ENCODE data around the gene KCNT2. TPM values are rescaled to one million over a fixed set of nuclear protein-coding genes. Genes with fewer than 3 reads are reported as not detected.

Gene KCNT2
- total and polyA plus RNA-seq, 2 of the 8 experiments (the other 6 are each of a cell fraction or from before 2014, with no cell fraction given), result 2.3 to 10.2 TPM

DNA sequence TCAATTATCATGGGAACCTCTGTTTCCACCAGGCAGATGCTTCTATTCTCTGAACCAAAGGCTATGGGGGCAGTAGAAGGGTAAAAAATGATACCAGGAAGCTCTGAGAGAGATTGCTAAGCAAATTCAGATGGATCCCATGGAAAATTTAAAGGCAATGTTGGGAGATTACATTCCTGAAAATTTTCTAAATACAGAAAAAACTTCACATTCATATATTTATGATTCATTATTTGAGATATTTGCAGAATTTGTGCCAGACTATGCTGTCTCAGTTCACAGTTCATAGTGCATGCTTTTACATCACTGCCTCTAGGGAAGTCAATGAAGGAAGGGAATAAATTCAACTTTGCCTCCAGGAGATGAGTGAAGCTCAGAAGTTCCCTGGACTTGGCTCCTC lies 57.5 kb downstream of the KCNT2 start:
- Histone ChIP-seq H3K18ac (ENCODE audit: extremely low read depth, low read length) (no peak overlapping the region), H3K23ac (ENCODE audit: insufficient read length) (no peak overlapping the region), H3K4me1 (replicated peaks in 1 of 4; ENCODE audit: control insufficient read depth in 3 of 4, insufficient read depth in 4 of 4, low read length in 3 of 4) (no peaks in the 10 kb centered on the region), H2BK20ac (ENCODE audit: low read length) (no peak overlapping the region), H3K4me2 (ENCODE audit: insufficient read depth in 1 of 2, low read depth in 2 of 2, low read length in 2 of 2) (no peak overlapping the region), H2AK5ac (ENCODE audit: low read depth, low read length) (no peak overlapping the region), H3K9me3 (ENCODE audit: insufficient read depth in 2 of 2, low read depth in 1 of 2, low read length in 1 of 2) (no peaks in the 10 kb centered on the region), H2AFZ (ENCODE audit: low read length) (no peak overlapping the region), H2BK5ac (ENCODE audit: low read depth, low read length) (no peak overlapping the region), H3K4me3 (ENCODE audit: extremely low read depth in 1 of 4, insufficient read depth in 2 of 4, low read depth in 3 of 4, low read length in 4 of 4) (no peak overlapping the region), H4K20me1 (replicated peaks in 1 of 2; ENCODE audit: control insufficient read depth in 1 of 2, insufficient read depth in 2 of 2, low read length in 2 of 2) (no peaks in the 10 kb centered on the region), H3K36me3 (ENCODE audit: control insufficient read depth in 2 of 4, insufficient read depth in 4 of 4, low read length in 3 of 4) (no peaks in the 10 kb centered on the region), H3K14ac (ENCODE audit: insufficient read length) (no peak overlapping the region), H3K27ac (ENCODE audit: low read depth, low read length) (no peak overlapping the region), H3K4ac (replicated peaks; ENCODE audit: insufficient read length, low read depth, low read length) (no peak overlapping the region), H3K56ac (replicated peaks; ENCODE audit: insufficient read length, low read depth, low read length) (no peak overlapping the region), H4K8ac (ENCODE audit: extremely low read depth, insufficient read depth, low read length) (no peak overlapping the region), H3K23me2 (ENCODE audit: low read depth, low read length) (no peaks in the 10 kb centered on the region), H3K79me1 (ENCODE audit: low read depth, low read length) (no peaks in the 10 kb centered on the region), H3K27me3 (replicated peaks in 1 of 4; ENCODE audit: control insufficient read depth in 3 of 4, extremely low read depth in 1 of 4, insufficient read depth in 3 of 4, low read length in 3 of 4) (no peaks in the 10 kb centered on the region), H3K79me2 (ENCODE audit: control insufficient read depth in 1 of 2, insufficient read depth in 2 of 2, low read length in 2 of 2) (peaks cover 0 to 78% of the 10 kb centered on the region in 2 experiments; a peak in 2 of 4 replicates), H4K5ac (ENCODE audit: insufficient read length, low read depth, low read length) (no peak overlapping the region), H2BK120ac (replicated peaks; ENCODE audit: low read depth, low read length) (no peak overlapping the region), H2BK12ac (ENCODE audit: low read depth, low read length) (no peak overlapping the region), H2BK15ac (ENCODE audit: low read length) (no peak overlapping the region), H3K9ac (replicated peaks in 1 of 4; ENCODE audit: extremely low read depth in 1 of 4, low read depth in 3 of 4, low read length in 3 of 4) (no peak overlapping the region), H4K91ac (replicated peaks; ENCODE audit: insufficient read length, low read length) (no peak overlapping the region)
- DNase-seq (ENCODE audit: low read depth in 1 of 2, low spot score in 2 of 2) (no peak), FAIRE-seq (no peak)
- CTCF ChIA-PET (ENCODE audit: partially characterized antibody), result no interaction called here
- POLR2A ChIA-PET (ENCODE audit: partially characterized antibody), result interaction anchor here (0.6 kb wide), 1 partner anchor 14 kb away, joined by 3 read pairs; no protein-coding TSS in a partner anchor
- no peak for TF ChIP-seq CBX8 (IDR thresholded peaks at IDR 0.05; ENCODE audit: borderline replicate concordance, low read depth, low read length)
- TF ChIP-seq POU5F1 (IDR thresholded peaks at IDR 0.05; ENCODE audit: low read depth, low read length), result no peak
- TF ChIP-seq RFX5 (IDR thresholded peaks at IDR 0.05; ENCODE audit: borderline replicate concordance, low read depth, low read length), result no peak
- no peak for TF ChIP-seq HDAC2 (IDR thresholded peaks at IDR 0.05; ENCODE audit: borderline replicate concordance in 1 of 2, low read depth in 2 of 2, low read length in 2 of 2)
- TF ChIP-seq, protein P1, sequence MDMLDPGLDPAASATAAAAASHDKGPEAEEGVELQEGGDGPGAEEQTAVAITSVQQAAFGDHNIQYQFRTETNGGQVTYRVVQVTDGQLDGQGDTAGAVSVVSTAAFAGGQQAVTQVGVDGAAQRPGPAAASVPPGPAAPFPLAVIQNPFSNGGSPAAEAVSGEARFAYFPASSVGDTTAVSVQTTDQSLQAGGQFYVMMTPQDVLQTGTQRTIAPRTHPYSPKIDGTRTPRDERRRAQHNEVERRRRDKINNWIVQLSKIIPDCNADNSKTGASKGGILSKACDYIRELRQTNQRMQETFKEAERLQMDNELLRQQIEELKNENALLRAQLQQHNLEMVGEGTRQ (IDR thresholded peaks at IDR 0.05; ENCODE audit: low read length), result no peak
- no peak for TF ChIP-seq EP300 (IDR thresholded peaks at IDR 0.05; ENCODE audit: borderline replicate concordance in 1 of 2, low read depth in 2 of 2, low read length in 2 of 2)
- TF ChIP-seq CHD2 (IDR thresholded peaks at IDR 0.05; ENCODE audit: low read length), result no peak
- no peak for TF ChIP-seq NANOG (IDR thresholded peaks at IDR 0.05; ENCODE audit: insufficient read depth, low read depth, low read length, poor library complexity, severe bottlenecking)
- no peak for TF ChIP-seq SP1 (IDR thresholded peaks at IDR 0.05; ENCODE audit: low read depth, low read length)
- TF ChIP-seq SUZ12 (IDR thresholded peaks at IDR 0.05; ENCODE audit: low read length), result no peak
- TF ChIP-seq ASH2L (IDR thresholded peaks at IDR 0.05; ENCODE audit: low read length), result no peak

All from H1 (cell line).